ENCODE results near the gene SLC2A10. TPM values are rescaled to one million over a fixed set of nuclear protein-coding genes. Genes with fewer than 3 reads are reported as not detected.
"Not testable (repeated sequence)": the region's sequence is repeated elsewhere in the genome, so short reads cannot be mapped to it uniquely, and the experiment has no call there.

Gene SLC2A10
- 16.0 TPM for total RNA-seq

GRCh38 chr20:46709459-46710152 lies at the start of gene SLC2A10:
Gene SLC2A10, plus strand, starts transcription at chr20:46709649. Its CDS starts 88 bp downstream, at chr20:46709737.
- peak; percentile 42 for DNase-seq

DNA sequence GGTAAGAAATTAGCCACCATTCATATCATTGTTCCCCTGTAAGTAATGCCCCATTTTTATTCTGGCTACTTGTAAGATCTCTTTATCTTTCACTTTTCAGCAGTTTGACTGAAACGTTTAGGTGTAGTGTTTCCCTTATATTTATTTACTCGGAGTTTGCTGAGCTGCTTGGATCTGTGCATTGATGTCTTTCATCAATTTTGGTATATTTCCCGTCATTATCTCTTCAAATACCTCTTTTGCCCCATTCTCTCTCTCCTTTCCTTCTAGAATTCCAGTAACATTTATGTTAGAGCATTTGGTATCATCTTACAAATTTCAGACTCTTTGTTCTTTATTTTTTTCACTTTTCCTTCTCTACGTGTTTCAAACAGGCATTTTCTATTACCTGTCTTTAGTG lies 49.0 kb upstream of the SLC2A10 start:
- DNase-seq = no peak

- no peak for DNase-seq
These were observed 47.8 kb upstream of the SLC2A10 start for GRCh38 chr20:46661659-46662058.

- no peak for DNase-seq
These were observed 45.9 kb upstream of the SLC2A10 start for GRCh38 chr20:46663531-46663930.

- DNase-seq = no peak
These were observed 43.8 kb upstream of the SLC2A10 start for GRCh38 chr20:46665602-46666001.

DNA sequence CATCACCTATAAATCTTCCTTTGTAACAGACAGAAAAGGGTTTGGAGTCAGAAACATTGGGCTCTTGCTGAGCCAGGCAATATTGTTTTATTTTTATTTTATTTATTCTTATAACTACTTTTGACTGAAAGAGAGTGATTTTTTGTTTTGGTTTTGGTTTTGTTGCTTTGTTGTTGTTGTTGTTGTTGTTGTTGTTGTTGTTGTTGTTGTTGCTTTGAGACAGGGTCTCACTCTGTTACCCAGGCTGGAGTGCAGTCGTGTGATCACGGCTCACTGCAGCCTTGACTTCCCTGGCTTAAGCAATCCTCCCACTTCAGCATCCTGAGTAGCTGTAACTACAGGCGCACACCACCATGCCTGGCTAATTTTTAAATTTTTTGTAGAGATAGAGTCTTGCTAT lies 43.1 kb upstream of the SLC2A10 start:
- no peak for DNase-seq

- DNase-seq = no peak
These were observed 42.5 kb upstream of the SLC2A10 start for GRCh38 chr20:46666818-46667515.

- DNase-seq = no peak
These were observed 39.2 kb upstream of the SLC2A10 start for GRCh38 chr20:46670228-46670584.

- no peak for DNase-seq
These were observed 38.6 kb upstream of the SLC2A10 start for GRCh38 chr20:46670585-46671584.

DNA sequence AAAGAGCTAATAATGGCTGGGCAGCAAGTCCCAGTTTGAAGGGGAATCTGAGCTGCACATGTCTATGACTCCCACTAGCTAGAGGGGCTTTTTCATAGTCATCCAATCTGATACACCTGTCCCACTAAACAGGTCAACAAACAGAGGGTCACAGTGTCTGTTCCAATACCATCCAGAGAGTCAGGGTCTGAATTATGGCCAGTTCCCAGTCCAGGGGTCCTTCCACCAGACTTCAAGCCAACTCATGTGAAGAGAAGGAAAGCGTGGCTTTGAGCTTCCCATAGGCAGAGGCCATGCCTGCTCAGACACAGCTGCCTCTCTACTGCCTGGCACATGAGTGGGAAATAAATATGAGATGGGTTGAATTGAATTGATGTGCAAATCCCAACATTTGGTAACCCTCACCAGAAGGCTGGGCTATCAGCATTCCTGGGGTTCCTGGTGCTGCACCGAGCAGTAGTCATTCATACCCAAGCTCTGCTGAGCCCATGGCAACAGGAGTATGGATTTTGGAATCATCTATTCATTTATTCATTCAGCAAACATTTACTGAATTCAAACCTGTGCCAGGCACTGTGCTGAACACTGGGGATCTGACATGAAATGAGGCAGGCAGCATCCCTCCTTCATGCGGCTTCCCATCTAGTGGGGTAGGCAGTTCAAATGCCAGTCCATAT lies 37.4 kb upstream of the SLC2A10 start:
- no peak for DNase-seq

GRCh38 chr20:46672543-46673148 lies 36.8 kb upstream of the SLC2A10 start:
- no peak for DNase-seq

- no peak for DNase-seq
These were observed 35.8 kb upstream of the SLC2A10 start for GRCh38 chr20:46673394-46674252.

DNA sequence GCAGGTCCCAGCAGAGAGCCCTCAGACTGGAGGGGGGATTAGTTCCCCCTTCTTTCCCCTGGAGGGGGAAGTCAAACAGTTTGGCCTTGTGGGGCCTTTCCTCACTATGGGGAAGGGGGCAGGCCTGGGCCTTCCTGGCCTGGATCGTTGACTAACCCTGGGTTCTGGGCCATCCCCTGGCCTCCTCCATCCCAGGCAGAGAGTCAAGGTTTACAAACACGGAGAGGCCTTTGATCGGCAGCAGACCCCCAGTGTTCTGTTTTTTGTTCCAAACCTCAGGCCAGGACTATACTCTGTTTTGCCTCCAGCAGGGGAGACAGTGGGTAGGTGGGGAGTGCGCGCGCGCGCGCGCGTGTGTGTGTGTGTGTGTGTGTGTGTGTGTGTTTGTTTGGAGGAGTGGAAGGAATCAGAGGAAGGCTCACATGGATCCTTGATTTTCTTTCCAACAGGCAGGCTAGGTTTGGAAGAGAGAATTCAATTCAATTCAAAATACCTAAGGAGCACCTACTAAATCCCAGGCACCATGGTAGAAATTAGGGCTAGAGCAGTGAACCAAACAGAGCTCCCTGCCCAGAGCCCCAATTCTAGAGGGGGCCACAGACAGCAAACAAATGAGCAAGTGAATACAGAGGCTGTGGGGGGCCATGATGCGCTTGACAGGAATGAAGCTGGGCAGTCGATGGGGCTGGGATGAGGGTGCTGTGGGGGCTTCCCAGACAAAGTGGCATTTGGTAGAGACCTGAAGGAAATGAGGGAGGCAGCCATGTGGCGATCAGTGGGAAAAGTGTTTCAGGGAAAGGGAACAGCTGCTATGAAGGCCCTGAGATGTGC lies 35.0 kb upstream of the SLC2A10 start:
- no peak for DNase-seq

DNA sequence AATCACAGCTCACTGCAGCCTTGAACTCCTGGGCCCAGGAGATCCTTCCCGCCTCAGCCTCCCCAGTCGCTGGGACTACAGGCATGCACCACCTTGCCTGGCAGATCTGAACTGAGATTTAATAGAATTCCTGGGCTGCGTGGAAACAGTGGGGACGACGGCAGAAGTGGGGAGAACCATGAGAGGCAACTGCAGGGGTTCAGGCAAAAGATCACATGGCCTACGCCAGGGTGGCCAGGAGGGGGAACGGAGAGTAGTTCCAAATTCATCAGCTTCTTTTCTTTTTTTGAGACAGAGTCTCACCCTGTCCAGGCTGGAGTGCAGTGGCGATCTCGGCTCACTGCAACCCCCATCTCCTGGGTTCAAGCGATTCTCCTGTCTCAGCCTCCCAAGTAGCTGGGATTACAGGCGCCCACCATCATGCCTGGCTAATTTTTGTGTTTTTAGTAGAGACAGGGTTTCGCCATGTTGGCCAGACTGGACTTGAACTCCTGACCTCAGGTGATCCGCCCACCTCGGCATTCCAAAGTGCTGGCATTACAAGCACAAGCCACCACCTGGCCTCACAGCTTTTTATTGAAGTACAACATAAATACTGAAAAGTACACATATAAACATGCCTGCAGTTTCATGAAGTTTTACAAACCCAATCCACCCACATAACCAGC lies 32.7 kb upstream of the SLC2A10 start:
- not testable (repeated sequence) for DNase-seq

- DNase-seq = no peak
These were observed 31.8 kb upstream of the SLC2A10 start for GRCh38 chr20:46677608-46678007.

DNA sequence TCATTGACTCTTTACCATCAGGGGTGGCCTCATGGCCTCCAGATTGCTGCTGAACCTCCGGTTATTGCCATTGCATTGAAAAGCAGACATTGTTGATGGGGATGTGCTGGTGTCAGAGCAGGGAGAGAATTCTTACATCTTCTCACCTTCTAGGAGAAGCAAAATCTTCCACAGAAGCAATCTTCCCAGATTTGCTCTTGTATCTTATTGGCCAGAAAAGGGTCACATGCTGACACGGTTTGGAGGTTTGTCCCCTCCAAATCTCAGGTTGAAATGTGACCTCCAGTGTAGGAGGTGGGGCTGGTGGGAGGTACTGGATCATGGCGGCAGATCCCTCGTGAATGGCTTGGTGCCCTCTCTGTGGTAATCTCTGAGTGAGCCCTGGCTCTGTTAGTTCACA lies 30.9 kb upstream of the SLC2A10 start:
- DNase-seq = no peak

DNA sequence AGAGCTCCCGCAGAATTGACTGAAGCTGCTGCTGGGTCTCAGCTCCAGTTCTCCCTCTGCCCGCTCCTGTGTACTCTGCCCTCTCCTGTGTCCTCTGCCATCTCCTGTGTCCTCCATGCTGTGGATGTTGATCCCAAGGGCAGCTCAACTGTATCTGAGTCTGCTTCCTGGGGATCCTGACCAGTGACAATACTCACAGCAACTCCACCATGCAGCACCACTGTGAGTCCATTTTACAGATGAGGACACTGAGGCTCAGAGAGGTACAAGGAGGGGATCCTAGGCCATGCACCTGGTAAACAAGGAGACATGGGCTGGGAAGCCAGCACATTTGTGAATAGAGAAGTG lies 28.8 kb upstream of the SLC2A10 start:
- DNase-seq = no peak

DNA sequence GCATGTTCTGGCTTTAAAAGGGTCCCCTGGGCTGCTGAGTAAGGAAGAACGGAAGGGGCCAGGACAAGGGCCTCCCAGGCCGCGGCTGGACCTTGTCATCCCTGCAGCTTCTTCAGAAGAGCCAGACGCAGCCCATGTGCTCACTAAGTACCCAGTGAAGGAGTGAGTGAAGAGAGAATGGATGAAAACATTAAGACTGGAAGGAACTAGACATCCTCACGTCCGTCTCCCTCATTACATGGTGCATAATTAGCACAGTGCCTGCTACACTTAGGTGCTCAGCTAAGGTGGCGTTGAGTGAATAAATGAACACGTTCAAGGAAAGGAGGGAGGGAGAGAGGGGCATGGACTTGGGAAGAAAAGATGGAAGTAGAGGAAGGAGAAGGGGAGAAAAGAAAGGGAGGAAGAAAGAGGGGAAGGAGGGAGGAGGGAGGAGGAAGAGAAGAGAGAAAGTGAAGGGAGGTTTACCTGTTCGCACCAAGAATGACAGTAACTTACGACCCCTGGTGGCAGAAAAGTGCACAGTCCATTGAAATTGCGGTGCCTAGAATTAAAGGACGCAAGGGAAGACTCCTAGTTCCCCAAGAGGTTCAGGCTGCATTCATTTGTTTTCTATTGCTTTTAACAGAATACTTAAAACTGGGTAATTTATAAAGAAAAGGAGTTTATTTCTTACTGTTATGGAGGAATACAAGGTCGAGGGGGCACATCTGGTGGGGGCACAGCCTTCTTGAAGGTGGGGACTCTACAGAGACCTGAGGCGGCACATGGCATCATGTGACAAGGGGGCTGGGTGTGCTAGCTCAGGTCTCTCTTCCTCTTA lies 28.2 kb upstream of the SLC2A10 start:
- DNase-seq = peak; percentile 36
